HG02970 (cell line): Measurements from ENCODE around the gene IKZF4.
"Not testable (repeated sequence)": the region's sequence is repeated elsewhere in the genome, so short reads cannot be mapped to it uniquely, and the experiment has no call there.

Experiments used
- ATAC-seq: cut with Tn5 transposase; IDR thresholded peaks from one replicate; pipeline ENCODE4 v1.9.1; 2021; ENCODE audit warnings: mild to moderate bottlenecking, moderate library complexity, moderate number of reproducible peaks; ENCODE audit not compliant: unreplicated experiment, low FRiP score

The IKZF4 gene

GRCh38 chr12:55997535-55997859 lies 23.3 kb upstream of the IKZF4 start:
- ATAC-seq: no peak

- not testable (repeated sequence) for ATAC-seq
Observed at GRCh38 chr12:55999522-55999921, 21.3 kb upstream of the IKZF4 start.

GRCh38 chr12:55999999-56000540 lies 20.8 kb upstream of the IKZF4 start:
- ATAC-seq: not testable (repeated sequence)

GRCh38 chr12:56001487-56002100 lies 19.2 kb upstream of the IKZF4 start:
- ATAC-seq: no peak

- not testable (repeated sequence) for ATAC-seq
Observed at GRCh38 chr12:56003376-56003775, 17.5 kb upstream of the IKZF4 start.

GRCh38 chr12:56004211-56004610 lies 16.6 kb upstream of the IKZF4 start:
- no peak for ATAC-seq

- peak; percentile 22 for ATAC-seq
Observed at GRCh38 chr12:56007564-56008559, 13.0 kb upstream of the IKZF4 start.

GRCh38 chr12:56010111-56010570 lies 10.7 kb upstream of the IKZF4 start:
- ATAC-seq: no peak

- ATAC-seq: no peak
Observed at GRCh38 chr12:56011509-56012090, 9.2 kb upstream of the IKZF4 start.

GRCh38 chr12:56013482-56013881 lies 7.4 kb upstream of the IKZF4 start:
- ATAC-seq: no peak

GRCh38 chr12:56014205-56014604 lies 6.6 kb upstream of the IKZF4 start:
- no peak for ATAC-seq

GRCh38 chr12:56017181-56017580 lies 3.7 kb upstream of the IKZF4 start:
- no peak for ATAC-seq

GRCh38 chr12:56018356-56018755 lies 2.5 kb upstream of the IKZF4 start:
- ATAC-seq: no peak

- no peak for ATAC-seq
Observed at GRCh38 chr12:56021889-56022497, 1.1 kb downstream of the IKZF4 start.

GRCh38 chr12:56028511-56029165 lies 7.8 kb downstream of the IKZF4 start:
- ATAC-seq: no peak

- no peak for ATAC-seq
Observed at GRCh38 chr12:56029166-56029519, 8.3 kb downstream of the IKZF4 start.

GRCh38 chr12:56029666-56030293 lies 8.9 kb downstream of the IKZF4 start:
- ATAC-seq: no peak

GRCh38 chr12:56031987-56032386 lies 11.1 kb downstream of the IKZF4 start:
- ATAC-seq: no peak

- no peak for ATAC-seq
Observed at GRCh38 chr12:56034586-56035332, 13.9 kb downstream of the IKZF4 start.
